NCI-H2227 (cell line): ENCODE data around the gene DIAPH1.

Experiments
- DNase-seq: peaks from one replicate; lab custom pipeline; 2025; ENCODE audit not compliant: unreplicated experiment; lab: John Stamatoyannopoulos, UW

Gene DIAPH1

DNA sequence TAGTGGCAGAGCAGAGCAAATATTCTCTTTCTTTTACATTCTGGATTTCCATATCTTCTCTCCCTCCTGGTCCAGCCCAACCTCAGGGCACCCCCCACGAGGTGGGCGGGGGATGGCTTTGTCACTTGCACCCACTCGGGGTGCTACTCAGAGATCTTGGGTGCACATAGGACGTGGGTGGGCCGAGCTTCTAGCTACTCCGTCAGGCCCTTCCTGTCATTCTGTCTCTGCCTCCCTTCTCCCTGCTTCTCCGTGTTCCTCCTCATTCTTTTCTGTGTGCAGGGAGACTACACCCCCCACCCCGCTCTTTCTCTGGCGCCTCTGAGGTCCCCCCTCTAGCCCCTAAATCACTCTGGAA, 110.4 kb downstream of the DIAPH1 start:
- DNase-seq, result no peak

GRCh38 chr5:141507387-141508091, 111.3 kb downstream of the DIAPH1 start:
- DNase-seq, result no peak

GRCh38 chr5:141506381-141507155, 112.2 kb downstream of the DIAPH1 start:
- DNase-seq, result no peak

- DNase-seq, result no peak
These were observed 114.6 kb downstream of the DIAPH1 start for GRCh38 chr5:141504216-141504615.

DNA sequence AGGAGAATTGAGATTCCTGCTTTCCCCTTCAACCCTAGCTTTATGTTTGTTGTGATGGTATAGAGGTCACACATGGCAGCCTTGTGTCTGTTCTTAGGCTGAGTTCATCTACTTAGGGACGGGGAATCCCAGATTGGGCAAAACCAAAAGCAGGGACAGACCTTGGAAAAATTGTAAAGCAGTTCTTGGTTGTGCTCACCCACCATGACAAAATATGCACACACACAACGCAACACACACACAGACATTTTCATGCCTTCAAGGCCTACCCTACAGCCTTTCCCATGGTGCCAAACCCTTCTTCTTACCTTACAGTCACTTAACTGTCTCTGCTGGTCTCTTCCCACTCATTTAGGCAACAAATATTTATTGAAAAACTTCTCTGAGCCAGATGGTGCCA, 115.1 kb downstream of the DIAPH1 start:
- DNase-seq, result no peak

DNA sequence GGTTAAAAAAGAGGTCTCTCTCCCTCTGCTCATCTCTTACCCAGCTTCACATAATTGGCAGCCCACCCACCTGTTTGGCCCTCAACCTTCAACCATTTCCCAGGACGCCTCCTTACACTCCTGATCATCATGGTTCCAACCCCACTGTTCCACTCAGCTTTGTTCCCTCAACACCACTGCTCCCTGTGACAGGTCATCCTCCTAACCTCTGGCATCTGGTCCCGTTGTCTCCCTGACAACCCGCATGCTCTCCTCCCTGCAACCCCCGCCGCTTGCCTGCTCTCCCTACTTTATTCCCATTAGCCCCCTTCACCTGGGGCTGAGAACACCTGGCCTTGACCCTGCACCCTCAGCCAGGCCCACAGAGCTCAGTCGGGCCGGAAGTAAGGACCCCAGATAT, 117.0 kb downstream of the DIAPH1 start:
- DNase-seq, result peak; percentile 2

GRCh38 chr5:141496038-141496437, 122.8 kb downstream of the DIAPH1 start:
- no peak for DNase-seq

GRCh38 chr5:141495453-141495811, 123.4 kb downstream of the DIAPH1 start:
- DNase-seq, result no peak

DNA sequence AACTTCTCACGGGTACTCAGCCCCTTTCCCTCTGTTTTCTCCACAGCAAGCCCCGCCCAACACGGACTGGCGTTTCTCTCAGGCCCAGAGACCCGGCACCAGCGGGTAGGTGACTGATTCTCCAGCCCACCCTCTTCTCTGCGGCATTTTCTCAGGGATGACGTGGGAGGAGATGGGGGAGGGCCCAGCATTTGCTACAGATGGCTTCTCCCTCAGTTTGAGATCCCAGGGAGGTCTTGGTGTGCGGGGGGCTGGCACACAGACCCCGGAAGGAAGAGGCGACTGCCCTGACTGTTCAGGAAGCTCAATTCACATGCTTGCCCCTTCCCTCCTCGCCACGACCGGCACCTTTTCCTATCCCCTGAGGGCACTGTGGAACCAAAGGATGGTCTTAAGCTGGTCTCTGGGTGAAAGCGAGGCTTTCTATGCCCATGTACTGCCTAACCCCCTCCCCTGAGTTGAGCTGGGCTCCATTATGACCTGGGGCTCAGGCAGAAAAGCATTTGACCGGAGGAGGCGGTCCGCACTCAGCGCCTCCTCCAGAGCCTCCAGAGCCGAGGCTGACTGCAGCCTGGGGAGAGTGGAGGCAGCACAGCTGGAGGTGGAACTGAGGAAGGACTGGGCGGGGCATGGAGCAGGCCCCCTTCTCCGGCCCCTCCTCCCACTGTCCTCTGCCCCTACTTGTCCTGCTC, 123.9 kb downstream of the DIAPH1 start:
- DNase-seq, result peak; percentile 58

- no peak for DNase-seq
These were observed 125.0 kb downstream of the DIAPH1 start for GRCh38 chr5:141493500-141494422.

DNA sequence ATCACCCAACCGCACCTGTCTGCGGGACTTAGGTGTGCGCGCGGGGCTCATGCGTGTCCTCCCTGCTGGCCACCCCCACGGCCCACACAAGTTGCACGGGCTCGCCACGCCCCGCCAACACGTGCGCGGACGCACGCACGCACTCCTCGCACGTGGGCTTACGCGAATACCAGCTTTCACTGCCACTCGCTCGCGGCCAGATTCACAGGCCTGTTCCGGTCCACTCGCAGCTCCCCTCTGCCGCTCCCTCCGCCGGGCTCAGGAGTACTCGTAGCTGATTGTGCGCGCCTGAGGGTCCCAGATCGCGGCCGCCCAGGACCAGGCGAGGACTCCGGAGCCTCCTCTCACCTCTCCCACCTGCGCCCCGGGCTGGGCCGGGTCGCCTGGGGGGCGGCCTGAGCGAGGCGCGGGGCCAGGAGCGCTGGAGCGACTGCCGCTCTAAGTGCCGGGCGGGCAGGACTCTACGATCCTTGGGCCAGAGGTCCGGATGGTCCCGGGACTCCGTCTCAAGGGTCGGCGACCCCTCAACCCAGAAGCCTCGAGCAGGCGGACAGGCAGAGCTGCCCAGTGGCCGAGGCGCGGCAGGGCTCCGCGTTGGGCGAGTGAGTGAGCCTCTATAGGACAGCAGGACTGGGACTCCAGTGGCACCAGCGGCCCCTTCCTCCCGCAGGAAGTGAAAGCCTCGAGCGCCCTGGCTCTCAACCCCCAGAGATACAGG, 126.5 kb downstream of the DIAPH1 start:
- DNase-seq, result no peak

DNA sequence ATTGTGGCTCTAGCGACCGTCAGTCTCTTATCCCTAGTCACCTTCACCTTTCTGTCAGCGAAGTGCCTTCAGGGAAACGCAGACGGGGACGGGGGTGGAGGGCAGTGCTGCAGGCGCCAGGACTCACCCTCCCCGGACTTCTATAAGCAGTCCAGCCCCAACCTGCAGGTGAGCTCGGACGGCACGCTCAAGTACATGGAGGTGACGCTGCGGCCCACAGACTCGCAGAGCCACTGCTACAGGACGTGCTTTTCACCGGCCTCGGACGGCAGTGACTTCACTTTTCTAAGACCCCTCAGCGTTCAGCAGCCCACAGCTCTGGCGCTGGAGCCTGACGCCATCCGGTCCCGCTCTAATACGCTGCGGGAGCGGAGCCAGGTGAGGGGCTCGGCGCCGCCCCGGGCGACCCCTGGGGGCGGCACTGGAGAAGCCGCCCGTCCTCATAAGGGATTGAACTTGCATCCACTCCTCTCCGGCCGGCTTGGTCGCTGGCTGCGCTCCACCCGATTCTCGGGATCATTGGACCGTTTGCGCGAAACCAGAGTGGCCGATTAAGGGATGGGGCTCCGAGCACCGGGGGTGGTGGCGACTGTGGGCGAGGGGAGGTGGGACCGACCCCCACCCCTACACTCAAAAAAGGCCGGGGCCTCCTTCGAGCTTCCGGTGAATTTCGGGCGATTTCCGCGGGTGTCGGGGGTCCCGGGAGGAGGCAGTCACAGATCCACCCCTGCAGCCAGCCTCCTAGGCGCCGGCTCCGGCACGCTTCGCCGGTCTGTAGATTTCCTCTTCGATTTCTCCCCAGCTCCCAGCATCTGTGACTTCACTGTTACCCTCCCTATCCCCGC, 127.3 kb downstream of the DIAPH1 start:
- DNase-seq, result no peak

DNA sequence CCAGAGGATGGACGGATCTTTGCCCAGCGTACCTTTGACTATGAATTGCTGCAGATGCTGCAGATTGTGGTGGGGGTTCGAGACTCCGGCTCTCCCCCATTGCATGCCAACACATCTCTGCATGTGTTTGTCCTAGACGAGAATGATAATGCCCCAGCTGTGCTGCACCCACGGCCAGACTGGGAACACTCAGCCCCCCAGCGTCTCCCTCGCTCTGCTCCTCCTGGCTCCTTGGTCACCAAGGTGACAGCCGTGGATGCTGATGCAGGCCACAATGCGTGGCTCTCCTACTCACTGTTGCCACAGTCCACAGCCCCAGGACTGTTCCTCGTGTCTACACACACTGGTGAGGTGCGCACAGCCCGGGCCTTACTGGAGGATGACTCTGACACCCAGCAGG, 128.0 kb downstream of the DIAPH1 start:
- no peak for DNase-seq

GRCh38 chr5:141490271-141490670, 128.5 kb downstream of the DIAPH1 start:
- no peak for DNase-seq

DNA sequence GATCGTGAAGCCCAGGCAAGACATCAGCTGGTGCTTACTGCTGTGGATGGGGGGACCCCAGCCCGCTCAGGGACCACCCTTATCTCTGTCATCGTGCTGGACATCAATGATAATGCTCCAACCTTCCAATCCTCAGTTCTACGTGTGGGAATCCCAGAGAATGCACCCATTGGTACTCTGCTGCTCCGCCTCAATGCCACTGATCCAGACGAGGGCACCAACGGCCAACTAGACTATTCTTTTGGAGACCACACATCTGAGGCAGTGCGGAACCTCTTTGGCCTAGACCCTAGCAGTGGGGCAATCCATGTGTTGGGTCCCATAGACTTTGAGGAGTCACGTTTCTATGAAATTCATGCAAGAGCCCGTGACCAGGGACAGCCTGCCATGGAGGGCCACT, 129.0 kb downstream of the DIAPH1 start:
- DNase-seq, result no peak

DNA sequence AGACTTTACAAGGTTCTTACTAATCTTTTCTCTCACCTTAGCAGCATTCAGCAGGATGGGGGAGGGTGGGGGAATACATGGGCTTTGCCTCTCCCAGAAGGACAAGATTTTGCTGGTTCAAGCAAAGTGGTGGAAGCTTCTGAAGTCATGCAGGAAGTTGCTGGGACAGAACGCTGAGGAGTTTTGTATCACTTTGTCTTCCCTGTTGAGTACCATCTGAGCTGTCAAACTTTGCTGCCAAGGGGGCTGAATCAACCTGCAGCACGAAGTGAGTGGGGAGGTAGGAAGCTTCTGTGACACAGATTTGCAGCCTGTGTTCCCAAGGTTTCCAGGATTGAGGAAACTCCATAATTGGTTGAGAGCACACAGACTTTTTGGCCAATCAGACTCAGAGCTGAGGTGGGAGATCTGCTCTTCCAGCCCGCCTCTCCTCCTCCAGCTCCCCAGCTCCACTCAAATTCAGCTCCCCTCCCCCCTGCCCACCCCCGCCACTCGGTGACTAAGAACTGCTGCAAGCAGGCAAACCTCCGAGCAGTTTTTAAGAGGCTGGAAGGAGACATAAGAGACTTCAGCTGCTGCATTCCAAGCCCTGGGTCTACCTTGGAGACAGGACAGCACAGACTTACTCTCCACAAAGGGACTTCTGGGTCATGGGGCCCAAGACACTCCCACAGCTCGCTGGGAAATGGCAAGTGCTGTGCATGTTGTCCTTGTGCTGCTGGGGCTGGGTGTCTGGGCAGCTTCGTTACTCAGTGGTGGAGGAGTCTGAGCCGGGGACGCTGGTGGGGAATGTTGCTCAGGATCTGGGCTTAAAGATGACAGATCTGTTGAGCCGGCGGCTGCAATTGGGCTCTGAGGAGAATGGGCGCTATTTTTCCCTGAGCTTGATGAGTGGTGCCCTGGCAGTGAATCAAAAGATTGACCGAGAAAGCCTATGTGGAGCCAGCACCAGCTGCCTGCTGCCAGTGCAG, 129.9 kb downstream of the DIAPH1 start, which contains the start of gene PCDHGC5:
PCDHGC5 (plus strand) TSS at position 491 of the 971 bp plus-strand sequence; CDS start at position 651, 160 bp downstream.
- no peak for DNase-seq

DNA sequence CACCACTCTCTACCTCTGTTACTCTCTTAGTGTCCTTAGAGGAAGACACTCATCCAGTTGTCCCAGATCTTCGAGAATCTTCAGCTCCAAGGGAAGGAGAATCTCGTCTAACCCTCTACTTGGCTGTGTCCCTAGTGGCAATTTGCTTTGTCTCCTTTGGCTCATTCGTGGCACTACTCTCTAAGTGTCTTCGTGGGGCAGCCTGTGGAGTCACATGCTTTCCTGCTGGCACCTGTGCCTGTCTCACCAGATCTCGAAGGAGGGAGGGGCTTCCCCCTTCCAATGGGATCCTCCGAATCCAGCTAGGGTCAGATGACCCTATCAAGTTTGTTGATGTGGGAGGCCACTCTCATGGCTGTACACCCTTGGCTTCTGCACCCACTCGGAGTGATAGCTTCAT, 131.7 kb downstream of the DIAPH1 start:
- no peak for DNase-seq

DNA sequence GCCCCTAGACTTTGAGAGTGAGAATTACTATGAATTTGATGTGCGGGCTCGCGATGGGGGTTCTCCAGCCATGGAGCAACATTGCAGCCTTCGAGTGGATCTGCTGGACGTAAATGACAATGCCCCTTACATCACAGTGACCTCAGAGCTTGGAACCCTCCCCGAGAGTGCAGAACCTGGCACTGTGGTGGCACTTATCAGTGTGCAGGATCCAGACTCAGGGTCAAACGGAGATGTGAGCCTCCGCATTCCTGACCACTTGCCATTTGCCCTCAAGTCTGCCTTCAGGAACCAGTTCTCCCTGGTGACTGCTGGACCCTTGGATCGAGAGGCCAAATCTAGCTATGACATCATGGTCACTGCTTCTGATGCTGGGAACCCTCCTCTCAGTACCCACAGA, 132.7 kb downstream of the DIAPH1 start:
- DNase-seq, result no peak
